Measurements from ENCODE around the gene EEF2. TPM values are rescaled to one million over a fixed set of nuclear protein-coding genes. Genes with fewer than 3 reads are reported as not detected.

Gene EEF2
- total RNA-seq, 4 donors from 2014 or later: 1,701 to 2,714 (median 2,440) TPM

- Histone ChIP-seq H3K4me1 (peaks cover 37 to 38% of the 10 kb centered on the region in 2 donors), H3K27me3 (no peaks in the 10 kb centered on the region), H3K9me3 (no peaks in the 10 kb centered on the region), H3K27ac (no peak overlapping the region), H3K36me3 (peaks cover 0 to 10% of the 10 kb centered on the region in 2 donors), H3K4me3 (no peak overlapping the region)
- ATAC-seq (no peak), DNase-seq (no peak)
- in situ Hi-C loops (cut with MboI; ENCODE audit: low sequenced_read_pairs in 4 of 4) (loop anchor here in 1 of 4 donors (25.0 kb wide), 1 partner anchor 119 kb away; no protein-coding TSS in a partner anchor), intact Hi-C loops (cut with DNase I; ENCODE audit: low total_unique reads) (no loop called here)
- TF ChIP-seq CTCF (IDR thresholded peaks at IDR 0.05 in 4 of 5, conservative IDR thresholded peaks at IDR 0.05 in 1 of 5) (no peak), POLR2A (IDR thresholded peaks at IDR 0.05) (no peak)
These were observed 32.9 kb upstream of the EEF2 start for GRCh38 chr19:4018140-4018613.

GRCh38 chr19:4016903-4017638, 31.8 kb upstream of the EEF2 start:
- in situ Hi-C loops (cut with MboI; ENCODE audit: low sequenced_read_pairs in 4 of 4): loop anchor here in 1 of 4 donors (25.0 kb wide), 1 partner anchor 120 kb away; no protein-coding TSS in a partner anchor
- ATAC-seq: no peak
- TF ChIP-seq CTCF (IDR thresholded peaks at IDR 0.05 in 4 of 5, conservative IDR thresholded peaks at IDR 0.05 in 1 of 5): no peak
- TF ChIP-seq POLR2A (IDR thresholded peaks at IDR 0.05): no peak
- H3K4me3 ChIP-seq: no peak overlapping the region
- H3K27me3 ChIP-seq: no peaks in the 10 kb centered on the region
- DNase-seq: no peak
- intact Hi-C loops (cut with DNase I; ENCODE audit: low total_unique reads): no loop called here
- H3K9me3 ChIP-seq: no peaks in the 10 kb centered on the region
- H3K27ac ChIP-seq: peak overlapping the region in 2 of 4 donors; percentile 73 to 74
- H3K36me3 ChIP-seq: peaks cover 0 to 13% of the 10 kb centered on the region in 2 donors
- H3K4me1 ChIP-seq: peaks cover 45% of the 10 kb centered on the region in 2 donors

GRCh38 chr19:4016486-4016885, 31.2 kb upstream of the EEF2 start:
- peaks cover 46% of the 10 kb centered on the region in 2 donors for H3K4me1 ChIP-seq
- DNase-seq (no peak), ATAC-seq (no peak)
- TF ChIP-seq CTCF (IDR thresholded peaks at IDR 0.05 in 4 of 5, conservative IDR thresholded peaks at IDR 0.05 in 1 of 5) (no peak), POLR2A (IDR thresholded peaks at IDR 0.05) (no peak)
- intact Hi-C loops (cut with DNase I; ENCODE audit: low total_unique reads): no loop called here
- H3K9me3 ChIP-seq: no peaks in the 10 kb centered on the region
- peak overlapping the region; percentile 73 to 76 (median 74) for H3K27ac ChIP-seq
- H3K36me3 ChIP-seq: peaks cover 0 to 13% of the 10 kb centered on the region in 2 donors
- H3K27me3 ChIP-seq: no peaks in the 10 kb centered on the region
- no peak overlapping the region for H3K4me3 ChIP-seq
- in situ Hi-C loops (cut with MboI; ENCODE audit: low sequenced_read_pairs in 4 of 4): loop anchor here in 1 of 4 donors (25.0 kb wide), 1 partner anchor 121 kb away; no protein-coding TSS in a partner anchor

GRCh38 chr19:4015705-4016402, 30.6 kb upstream of the EEF2 start:
- ATAC-seq: peak; percentile 14 to 45
- intact Hi-C loops (cut with DNase I; ENCODE audit: low total_unique reads) (no loop called here), in situ Hi-C loops (cut with MboI; ENCODE audit: low sequenced_read_pairs in 4 of 4) (loop anchor here in 1 of 4 donors (25.0 kb wide), 1 partner anchor 121 kb away; no protein-coding TSS in a partner anchor)

More at GRCh38 chr19:4015705-4016402, 30.6 kb upstream of the EEF2 start:
- Histone ChIP-seq H3K27me3 (no peaks in the 10 kb centered on the region), H3K4me3 (peak overlapping the region; percentile 15 to 43 (median 28)), H3K9me3 (no peaks in the 10 kb centered on the region), H3K36me3 (peaks cover 0 to 13% of the 10 kb centered on the region in 2 donors), H3K4me1 (peaks cover 52 to 53% of the 10 kb centered on the region in 2 donors), H3K27ac (peak overlapping the region; percentile 73 to 76 (median 74))
- TF ChIP-seq CTCF (IDR thresholded peaks at IDR 0.05 in 4 of 5, conservative IDR thresholded peaks at IDR 0.05 in 1 of 5) (no peak), POLR2A (IDR thresholded peaks at IDR 0.05) (no peak)
- DNase-seq: peak in 1 of 2 donors; percentile 44
